Activated T-cell treated with anti-CD3 and anti-CD28 coated beads, Interleukin-2, amount 50 U/mL, for 72 hours (primary cell): ENCODE results near the gene ERVH48-1. TPM values are rescaled to one million over a fixed set of nuclear protein-coding genes. Genes with fewer than 3 reads are reported as not detected.
"Not testable (repeated sequence)": the region's sequence is repeated elsewhere in the genome, so short reads cannot be mapped to it uniquely, and the experiment has no call there.

ENCODE experiments used
- ATAC-seq, 2 donors: fragments of 150-1000 bp; cut with Tn5 transposase; replicated peaks in 1 of 2; 2 replicates each; pipeline ENCODE4 v1.10.0; 2021; ENCODE audit warnings: moderate library complexity in 2 of 2, mild to moderate bottlenecking in 1 of 2
- DNase-seq, 2 donors: peaks; one replicate each; pipeline ENCODE4 v3.0.0; 2021 to 2022; ENCODE audit warnings: mixed read lengths in 1 of 2
- H3K27ac Mint-ChIP-seq: one replicate; pipeline ENCODE4 v1.8.0; 2022; ENCODE audit warnings: mild to moderate bottlenecking, moderate library complexity, mixed read lengths
- H3K27me3 Mint-ChIP-seq: one replicate; pipeline ENCODE4 v1.8.0; 2022; ENCODE audit warnings: low read depth, mixed read lengths
- H3K36me3 Mint-ChIP-seq, 2 donors: one replicate each; pipeline ENCODE4 v1.8.0; 2022; ENCODE audit warnings: mixed read lengths in 2 of 2, mild to moderate bottlenecking in 1 of 2; ENCODE audit not compliant: insufficient read depth in 2 of 2
- H3K4me1 Mint-ChIP-seq: one replicate; pipeline ENCODE4 v1.8.0; 2022; ENCODE audit warnings: low read depth, mixed read lengths
- H3K4me3 Mint-ChIP-seq, 2 donors: one replicate each; pipeline ENCODE4 v1.8.0; 2022; ENCODE audit warnings: mild to moderate bottlenecking in 2 of 2, mixed read lengths in 2 of 2, moderate library complexity in 2 of 2
- H3K9me3 Mint-ChIP-seq, 2 donors: one replicate each; pipeline ENCODE4 v1.8.0; 2022; ENCODE audit warnings: mixed read lengths in 2 of 2
- total RNA-seq, 2 donors: library from RNA; stranded (reverse); gene quantifications; one replicate each; pipeline ENCODE4 v1.2.3, GENCODE V29; 2022

ERVH48-1 gene
- total RNA-seq, 2 donors from 2014 or later, result 0.25 to 0.31 TPM

DNA sequence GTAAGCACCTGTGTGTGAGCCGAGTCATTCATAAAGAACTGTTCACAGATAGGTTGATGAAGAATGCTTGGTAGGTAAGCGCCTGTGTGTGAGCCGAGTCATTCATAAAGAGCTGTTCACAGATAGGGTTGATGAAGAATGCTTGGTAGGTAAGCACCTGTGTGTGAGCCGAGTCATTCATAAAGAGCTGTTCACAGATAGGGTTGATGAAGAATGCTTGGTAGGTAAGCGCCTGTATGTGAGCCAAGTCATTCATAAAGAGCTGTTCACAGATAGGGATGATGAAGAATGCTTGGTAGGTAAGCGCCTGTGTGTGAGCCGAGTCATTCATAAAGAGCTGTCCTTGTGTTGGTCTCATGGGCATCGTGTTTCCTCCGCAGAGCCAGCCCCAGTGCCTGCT lies 16.9 kb downstream of the ERVH48-1 start:
- Mint-ChIP-seq H3K27ac (peak overlapping the region; percentile 51), H3K36me3 (peaks cover 2 to 21% of the 10 kb centered on the region in 2 donors)
- not testable (repeated sequence) for DNase-seq, H3K27me3 Mint-ChIP-seq, H3K9me3 Mint-ChIP-seq, ATAC-seq, H3K4me1 Mint-ChIP-seq, H3K4me3 Mint-ChIP-seq

DNA sequence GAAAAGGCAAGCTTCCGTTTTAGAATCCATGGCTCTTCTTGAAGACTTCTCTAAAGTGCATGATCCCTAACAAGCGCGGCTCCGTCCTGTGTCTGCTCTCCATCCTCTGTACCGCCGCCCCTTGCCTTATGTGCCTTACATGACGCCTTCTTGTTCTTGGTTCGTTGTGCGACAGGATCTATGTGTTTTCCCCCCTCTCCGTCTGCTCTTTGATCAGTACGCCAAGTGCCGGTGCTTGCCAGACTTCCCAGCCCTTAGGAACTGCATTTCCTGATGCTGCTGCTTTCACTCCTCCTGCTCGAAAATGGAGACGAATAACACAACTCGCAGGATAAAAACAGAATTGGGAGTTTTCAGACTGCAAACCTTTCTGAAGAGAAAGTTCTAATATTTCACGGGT lies 19.2 kb downstream of the ERVH48-1 start:
- Mint-ChIP-seq H3K4me1 (peaks cover 5% of the 10 kb centered on the region), H3K36me3 (peaks cover 4 to 24% of the 10 kb centered on the region in 2 donors), H3K27me3 (no peaks in the 10 kb centered on the region), H3K27ac (no peak overlapping the region), H3K9me3 (no peaks in the 10 kb centered on the region), H3K4me3 (no peak overlapping the region)
- DNase-seq, result no peak
- no peak for ATAC-seq

DNA sequence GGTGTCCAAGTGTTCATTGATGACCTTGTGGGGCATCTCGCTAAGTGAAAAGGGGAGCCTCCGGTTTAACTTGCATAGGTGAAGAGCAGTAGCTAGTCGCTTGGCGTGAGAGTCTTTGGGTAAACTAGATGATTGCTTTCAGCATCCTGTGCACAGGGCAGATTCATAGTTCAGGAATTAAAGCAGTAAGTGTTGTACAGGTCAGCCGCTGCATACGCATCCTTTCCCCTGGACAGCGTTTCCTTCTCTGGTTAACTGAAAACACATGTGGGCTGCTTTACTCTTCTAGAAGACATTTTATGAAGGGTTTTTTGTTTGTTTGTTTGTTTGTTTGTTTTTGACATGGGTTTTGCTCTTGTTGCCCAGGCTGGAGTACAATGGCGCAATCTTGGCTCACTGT lies 20.2 kb downstream of the ERVH48-1 start:
- H3K9me3 Mint-ChIP-seq, result no peaks in the 10 kb centered on the region
- no peak overlapping the region for H3K27ac Mint-ChIP-seq
- peaks cover 5% of the 10 kb centered on the region for H3K4me1 Mint-ChIP-seq
- no peaks in the 10 kb centered on the region for H3K27me3 Mint-ChIP-seq
- H3K4me3 Mint-ChIP-seq, result no peak overlapping the region
- peaks cover 4 to 23% of the 10 kb centered on the region in 2 donors for H3K36me3 Mint-ChIP-seq
- ATAC-seq, result no peak
- DNase-seq, result no peak

DNA sequence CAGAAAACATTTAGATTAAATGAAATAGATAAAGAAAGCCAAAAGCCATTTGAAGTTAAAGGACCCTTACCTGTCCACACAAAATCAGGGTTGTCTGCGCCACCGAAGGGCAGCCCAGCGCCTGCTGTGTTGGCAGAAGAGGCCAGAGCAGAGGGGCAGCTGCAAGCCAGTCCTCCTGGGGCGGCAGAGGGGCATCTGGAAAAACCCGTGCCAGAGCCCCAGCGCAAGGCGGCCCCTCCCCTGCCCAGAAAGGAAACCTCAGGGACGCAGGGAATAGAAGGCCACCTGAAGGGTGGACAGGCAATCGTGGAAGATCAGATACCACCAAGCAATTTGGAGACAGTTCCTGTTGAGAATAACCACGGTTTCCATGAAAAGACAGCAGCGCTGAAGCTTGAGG lies 21.6 kb downstream of the ERVH48-1 start:
- no peaks in the 10 kb centered on the region for H3K27me3 Mint-ChIP-seq
- ATAC-seq, result no peak
- no peaks in the 10 kb centered on the region for H3K9me3 Mint-ChIP-seq
- H3K36me3 Mint-ChIP-seq, result peaks cover 3 to 21% of the 10 kb centered on the region in 2 donors
- H3K4me3 Mint-ChIP-seq, result no peak overlapping the region
- peaks cover 5% of the 10 kb centered on the region for H3K4me1 Mint-ChIP-seq
- H3K27ac Mint-ChIP-seq, result peak overlapping the region; percentile 72
- no peak for DNase-seq

DNA sequence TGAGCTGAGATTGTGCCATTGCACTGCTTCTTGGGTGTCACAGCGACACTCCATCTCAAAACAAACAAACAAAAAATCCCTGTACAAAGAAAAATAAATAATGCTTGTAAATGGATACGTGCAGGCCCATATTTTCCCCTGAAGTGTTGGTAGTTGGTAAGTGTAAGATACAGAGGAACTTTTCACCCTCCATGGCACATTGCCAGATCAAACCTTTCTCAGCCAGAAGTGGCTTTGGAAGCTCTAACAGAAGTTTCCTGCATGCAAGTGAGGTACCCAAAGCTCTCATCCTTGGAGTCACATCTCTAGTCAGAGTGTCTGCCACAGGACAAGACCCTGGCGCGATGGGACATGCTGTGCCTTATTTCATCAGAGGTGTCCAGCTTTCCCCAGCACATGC lies 25.0 kb downstream of the ERVH48-1 start:
- DNase-seq (no peak), ATAC-seq (no peak)
- H3K9me3 Mint-ChIP-seq, result no peaks in the 10 kb centered on the region
- peaks cover 8 to 22% of the 10 kb centered on the region in 2 donors for H3K36me3 Mint-ChIP-seq
- no peak overlapping the region for H3K27ac Mint-ChIP-seq
- peaks cover 13% of the 10 kb centered on the region for H3K4me1 Mint-ChIP-seq
- no peak overlapping the region for H3K4me3 Mint-ChIP-seq
- no peaks in the 10 kb centered on the region for H3K27me3 Mint-ChIP-seq

DNA sequence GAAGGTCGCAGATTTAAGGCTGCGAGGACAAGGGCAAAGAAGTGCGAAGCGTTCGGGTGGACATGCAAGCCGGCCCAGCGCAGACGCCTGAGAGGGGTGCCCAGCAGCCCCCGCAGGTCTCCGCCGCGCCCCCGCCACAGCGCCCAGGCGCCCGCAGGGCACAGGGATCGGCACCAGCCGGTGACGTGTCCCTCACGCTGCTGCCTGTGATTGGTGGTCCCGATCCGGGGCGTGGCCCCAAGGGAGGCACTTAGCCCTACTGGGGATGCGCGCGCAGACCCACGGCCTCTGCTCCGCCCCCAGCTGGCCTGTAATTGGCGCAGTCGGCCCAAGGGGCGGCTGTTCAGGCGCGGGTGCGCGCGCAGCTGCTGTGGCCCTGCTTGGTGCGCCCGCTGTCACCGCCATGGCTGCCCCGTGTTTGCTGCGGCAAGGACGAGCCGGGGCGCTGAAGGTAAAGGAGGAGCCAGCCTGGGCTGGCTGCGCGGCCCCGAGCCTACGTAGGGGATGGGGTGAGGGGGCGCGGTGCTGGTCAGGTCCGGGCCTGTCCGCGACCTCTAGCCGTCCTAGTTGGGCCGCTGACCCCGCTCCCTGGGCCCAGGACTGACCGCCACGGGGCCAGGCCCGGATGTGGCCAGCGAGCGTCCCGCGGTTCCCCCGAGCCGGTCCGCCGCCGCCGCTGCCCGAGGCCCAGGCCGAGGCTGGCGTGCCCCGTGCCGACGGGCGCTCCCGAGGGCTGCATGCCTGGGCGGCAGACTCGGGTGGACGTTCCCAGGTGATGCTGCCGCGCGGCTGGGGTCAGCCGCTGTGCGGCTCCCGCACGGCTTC lies 32.3 kb downstream of the ERVH48-1 start, which contains the start of gene NDUFV3:
TSS of gene NDUFV3 (plus strand) at position 379 of the 825 bp plus-strand sequence. CDS start at position 404, 25 bp downstream.
- Mint-ChIP-seq H3K27me3 (no peaks in the 10 kb centered on the region), H3K9me3 (no peaks in the 10 kb centered on the region), H3K4me3 (peak within 1 kb of the TSS; percentile 85 to 93), H3K36me3 (peaks cover 3% of the 10 kb centered on the region in 2 donors), H3K27ac (peak within 1 kb of the TSS; percentile 88), H3K4me1 (peaks cover 18% of the 10 kb centered on the region)
- peak; percentile 99 for DNase-seq
- ATAC-seq, result peak; percentile 95 to 96

DNA sequence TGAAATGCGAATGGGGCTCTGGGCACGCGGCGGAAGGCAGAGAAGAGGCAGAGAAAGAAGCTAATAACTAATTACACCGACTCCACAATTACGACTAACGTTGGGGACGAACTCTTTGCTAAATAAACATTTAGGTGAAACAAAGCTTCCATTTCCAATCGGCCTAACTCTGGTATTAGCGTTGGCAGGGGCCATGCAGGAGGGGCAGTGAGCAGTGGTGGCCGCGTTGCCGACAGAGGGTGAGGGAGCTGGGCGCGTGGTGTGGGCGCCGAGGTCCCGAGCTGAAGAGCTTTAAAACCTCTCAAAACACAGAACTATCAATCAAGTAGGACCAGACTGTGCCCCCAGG lies 32.9 kb downstream of the ERVH48-1 start:
- Mint-ChIP-seq H3K27ac (peak overlapping the region; percentile 88), H3K36me3 (peaks cover 2% of the 10 kb centered on the region in 2 donors)

DNA sequence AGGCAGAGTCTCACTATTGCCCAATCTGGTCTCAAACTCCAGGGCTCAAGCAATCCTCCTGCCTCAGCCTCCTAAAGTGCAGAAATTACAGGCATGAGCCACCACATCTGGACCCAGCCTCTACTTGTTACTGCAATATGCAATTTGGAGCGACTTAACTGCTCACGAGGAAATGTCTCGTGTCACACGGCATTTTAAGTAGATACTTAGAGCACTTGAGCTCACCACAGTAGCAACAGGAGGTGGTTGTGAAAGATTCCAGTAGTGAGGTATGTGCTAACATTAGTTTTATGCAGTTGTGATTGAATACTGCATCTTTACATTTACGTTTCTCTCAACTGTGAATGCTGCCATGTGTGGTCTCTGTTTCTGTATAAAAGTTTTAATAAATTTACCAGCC lies 38.1 kb downstream of the ERVH48-1 start:
- ATAC-seq (no peak), DNase-seq (no peak)
- Mint-ChIP-seq H3K4me3 (no peak overlapping the region), H3K9me3 (no peaks in the 10 kb centered on the region), H3K27ac (no peak overlapping the region), H3K27me3 (no peaks in the 10 kb centered on the region), H3K36me3 (no peaks in the 10 kb centered on the region), H3K4me1 (peaks cover 2% of the 10 kb centered on the region)

More for the DNA sequence above, 32.9 kb downstream of the ERVH48-1 start:
- no peaks in the 10 kb centered on the region for H3K27me3 Mint-ChIP-seq
- H3K9me3 Mint-ChIP-seq, result no peaks in the 10 kb centered on the region
- DNase-seq (no peak), ATAC-seq (peak; percentile 22 to 27)
- H3K4me1 Mint-ChIP-seq, result peaks cover 12% of the 10 kb centered on the region
- peak overlapping the region; percentile 85 to 93 for H3K4me3 Mint-ChIP-seq

DNA sequence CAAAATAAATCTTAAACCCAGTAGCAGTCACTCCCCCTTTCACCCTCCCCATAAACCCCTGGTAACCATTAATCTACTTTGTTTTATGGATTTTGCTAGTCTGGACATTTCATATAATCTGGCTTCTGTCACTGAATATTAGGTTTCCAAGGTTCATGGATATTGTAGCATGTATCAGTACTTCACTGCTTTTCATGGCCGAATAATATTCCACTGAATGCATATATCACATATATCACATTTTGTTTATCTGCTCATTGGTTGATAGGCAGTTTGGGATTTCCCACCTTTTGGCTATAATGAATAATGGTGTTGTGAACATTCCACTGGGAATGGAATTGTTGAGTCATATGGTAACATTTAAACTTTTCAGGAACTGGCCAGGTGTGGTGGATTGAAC lies 41.5 kb downstream of the ERVH48-1 start:
- no peaks in the 10 kb centered on the region for H3K27me3 Mint-ChIP-seq
- DNase-seq (no peak), ATAC-seq (no peak)
- H3K4me3 Mint-ChIP-seq, result no peak overlapping the region
- peaks cover 0 to 4% of the 10 kb centered on the region in 2 donors for H3K36me3 Mint-ChIP-seq
- no peaks in the 10 kb centered on the region for H3K9me3 Mint-ChIP-seq
- H3K4me1 Mint-ChIP-seq, result peaks cover 22% of the 10 kb centered on the region
- H3K27ac Mint-ChIP-seq, result no peak overlapping the region

DNA sequence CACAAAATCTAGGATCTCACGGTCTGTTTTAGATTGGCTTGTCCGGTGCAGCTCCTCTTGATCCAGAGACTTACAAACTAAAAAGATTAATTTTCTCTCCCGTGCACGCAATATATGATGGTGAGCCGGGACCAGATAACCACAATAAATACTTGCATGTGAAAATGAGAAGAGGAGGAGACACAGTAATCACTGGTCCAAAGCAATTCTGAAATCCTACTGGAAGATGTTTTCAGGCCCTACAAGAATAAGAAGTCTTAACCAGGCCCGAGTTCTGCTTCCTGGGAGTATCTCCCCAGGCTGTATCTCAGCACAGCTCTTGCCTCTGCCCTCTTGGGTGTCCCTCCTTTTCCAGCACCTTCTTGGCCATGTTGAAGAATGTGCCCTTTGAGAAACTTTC lies 45.1 kb downstream of the ERVH48-1 start:
- peak overlapping the region; percentile 94 for H3K27ac Mint-ChIP-seq
- no peaks in the 10 kb centered on the region for H3K27me3 Mint-ChIP-seq
- H3K4me1 Mint-ChIP-seq, result peaks cover 34% of the 10 kb centered on the region
- H3K36me3 Mint-ChIP-seq, result peaks cover 4 to 14% of the 10 kb centered on the region in 2 donors
- H3K9me3 Mint-ChIP-seq, result no peaks in the 10 kb centered on the region
- peak overlapping the region; percentile 97 to 98 for H3K4me3 Mint-ChIP-seq
- no peak for DNase-seq
- ATAC-seq, result no peak

DNA sequence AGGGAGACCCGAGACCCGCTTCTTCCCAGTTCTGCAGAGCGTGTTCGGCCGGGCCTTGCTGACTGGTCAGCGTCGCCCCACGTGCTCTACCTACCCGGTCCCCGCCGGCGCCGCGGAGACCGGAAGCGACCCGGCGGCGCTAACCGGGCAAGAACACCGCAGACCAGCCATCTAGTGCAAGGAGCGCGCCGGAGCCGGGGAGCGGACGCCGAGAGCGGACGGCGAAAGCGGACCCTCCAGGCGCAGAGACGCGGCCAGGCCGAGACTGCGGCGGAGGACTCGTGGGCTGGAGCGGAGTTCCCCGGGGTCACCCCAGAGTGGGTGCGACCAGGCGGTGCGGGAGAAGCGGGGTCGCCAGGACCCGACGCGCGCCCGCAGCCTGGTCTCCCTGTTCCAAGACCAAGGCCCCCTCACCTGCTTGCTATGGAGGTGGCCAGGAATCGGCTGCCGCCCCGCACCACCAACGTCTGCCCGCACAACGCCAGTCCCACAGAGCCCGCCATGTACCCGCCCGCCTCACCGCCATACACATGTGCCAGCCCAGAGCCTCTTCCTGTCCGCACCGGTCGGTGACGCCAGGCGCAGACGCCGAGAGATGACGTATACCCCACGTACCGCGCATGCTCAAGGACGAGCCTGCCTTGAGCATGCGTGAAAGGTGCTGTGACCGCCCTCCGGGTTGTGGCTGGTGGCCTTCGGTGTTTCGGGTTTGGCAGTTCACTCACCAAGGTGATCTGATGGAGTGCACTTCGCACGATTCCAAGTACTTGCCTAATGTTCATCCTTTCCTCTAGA lies 46.2 kb downstream of the ERVH48-1 start, which contains the start of gene WDR4:
TSS of gene WDR4 (minus strand) at position 547 of the 795 bp plus-strand sequence. CDS start at position 503, 44 bp downstream.
- peak; percentile 95 to 96 for ATAC-seq
- peak; percentile 98 to 99 for DNase-seq
- Mint-ChIP-seq H3K27ac (peak within 1 kb of the TSS; percentile 98), H3K4me3 (peak within 1 kb of the TSS; percentile 97 to 98), H3K36me3 (peaks cover 4 to 19% of the 10 kb centered on the region in 2 donors), H3K27me3 (no peaks in the 10 kb centered on the region), H3K9me3 (no peaks in the 10 kb centered on the region), H3K4me1 (peaks cover 34% of the 10 kb centered on the region)

DNA sequence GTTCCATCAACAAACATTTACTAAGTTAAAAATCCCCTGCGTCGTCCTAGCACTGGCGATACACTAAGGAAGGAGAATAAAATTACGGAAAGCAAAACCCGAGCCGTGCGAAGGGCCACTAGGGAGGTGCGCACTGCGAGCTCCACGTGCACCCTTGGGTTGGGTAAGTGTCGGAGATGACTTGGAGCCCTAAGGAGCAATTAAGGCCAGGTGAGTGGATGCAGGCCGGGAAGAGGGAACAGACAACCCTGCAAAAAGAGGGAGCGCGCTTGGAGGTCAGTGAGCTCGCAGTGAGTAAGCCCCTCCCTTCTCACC lies 46.8 kb downstream of the ERVH48-1 start:
- peaks cover 34% of the 10 kb centered on the region for H3K4me1 Mint-ChIP-seq
- H3K9me3 Mint-ChIP-seq, result no peaks in the 10 kb centered on the region
- ATAC-seq, result peak in 1 of 2 donors; percentile 2

DNA sequence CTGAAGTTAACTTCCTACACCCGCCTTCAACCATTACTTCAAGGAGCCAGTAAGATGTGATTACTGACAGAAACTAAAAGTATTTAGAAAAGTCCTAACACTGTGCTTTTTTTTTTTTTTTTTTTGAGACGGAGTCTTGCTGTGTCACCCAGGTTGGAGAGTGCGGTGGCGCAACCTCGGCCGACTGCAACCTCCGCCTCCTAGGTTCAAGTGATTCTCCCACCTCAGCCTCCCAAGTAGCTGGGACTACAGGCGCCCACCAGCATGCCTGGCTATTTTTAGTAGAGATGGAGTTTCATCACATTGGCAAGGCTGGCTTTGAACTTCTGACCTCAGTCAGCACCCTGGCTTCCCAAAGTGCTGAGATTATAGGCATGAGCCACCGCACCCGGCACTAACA lies 49.6 kb downstream of the ERVH48-1 start:
- H3K27ac Mint-ChIP-seq, H3K4me3 Mint-ChIP-seq, DNase-seq, H3K9me3 Mint-ChIP-seq, H3K27me3 Mint-ChIP-seq, ATAC-seq: not testable (repeated sequence)
- peaks cover 27% of the 10 kb centered on the region for H3K4me1 Mint-ChIP-seq
- H3K36me3 Mint-ChIP-seq, result peaks cover 6 to 36% of the 10 kb centered on the region in 2 donors

More for the DNA sequence above, 46.8 kb downstream of the ERVH48-1 start:
- Mint-ChIP-seq H3K27me3 (no peaks in the 10 kb centered on the region), H3K36me3 (peaks cover 4 to 22% of the 10 kb centered on the region in 2 donors), H3K4me3 (peak overlapping the region; percentile 97 to 98), H3K27ac (peak overlapping the region; percentile 98)
- DNase-seq, result no peak
